CD14-positive monocyte (primary cell): ENCODE results near the gene SLC25A15. TPM values are rescaled to one million over a fixed set of nuclear protein-coding genes. Genes with fewer than 3 reads are reported as not detected.
A peak's percentile ranks its signal among the peaks of the same experiment; 100 is the strongest.

Experiments
- DNase-seq, 3 donors: peaks; one replicate each; pipeline ENCODE4 v3.0.0-alpha.2; 2011 to 2022
- H2AFZ ChIP-seq: 2 replicates; pipeline ENCODE4 v1.6.0; 2012; ENCODE audit warnings: mild to moderate bottlenecking, low read depth, low read length, inconsistent platforms; ENCODE audit not compliant: insufficient read depth, poor library complexity, severe bottlenecking
- H3K27ac ChIP-seq, 2 donors: 1 replicate in 1 of 2; 2 replicates in 1 of 2; pipeline ENCODE4 v1.5.1; 2012 to 2013; ENCODE audit warnings: low read length in 2 of 2, control low read depth in 1 of 2, inconsistent platforms in 1 of 2, low read depth in 1 of 2, mild to moderate bottlenecking in 1 of 2
- H3K27me3 ChIP-seq, 2 donors: one replicate each; pipeline versions ENCODE4 v1.6.0 to v1.6.1; 2011 to 2013; ENCODE audit warnings: low read length in 2 of 2; ENCODE audit not compliant: control insufficient read depth in 2 of 2, insufficient read depth in 2 of 2
- H3K36me3 ChIP-seq, 2 donors: replicated peaks in 1 of 2; 1 replicate in 1 of 2; 2 replicates in 1 of 2; pipeline versions ENCODE4 v1.5.1 to v1.6.1; 2012 to 2013; ENCODE audit warnings: low read length in 2 of 2, control low read depth in 1 of 2, inconsistent platforms in 1 of 2, mild to moderate bottlenecking in 1 of 2; ENCODE audit not compliant: insufficient read depth in 2 of 2, control insufficient read depth in 1 of 2
- H3K4me1 ChIP-seq, 2 donors: 1 replicate in 1 of 2; 2 replicates in 1 of 2; pipeline versions ENCODE4 v1.5.1 to v1.6.1; 2012 to 2013; ENCODE audit warnings: low read length in 2 of 2, control low read depth in 1 of 2, inconsistent platforms in 1 of 2, mild to moderate bottlenecking in 1 of 2, moderate library complexity in 1 of 2; ENCODE audit not compliant: insufficient read depth in 2 of 2, control insufficient read depth in 1 of 2
- H3K4me2 ChIP-seq: replicated peaks from 2 replicates; pipeline ENCODE3; 2012; ENCODE audit warnings: low read length, moderate library complexity, mild to moderate bottlenecking; ENCODE audit not compliant: poor library complexity, severe bottlenecking; ENCODE audit errors: extremely low read depth
- H3K4me3 ChIP-seq, 3 experiments: fragments of 200-600 bp in 1 of 3; sonication (generic) in 1 of 3; replicated peaks in 1 of 3; 1 replicate in 2 of 3; 2 replicates in 1 of 3; pipeline ENCODE4 v1.5.1; 2011 to 2013; ENCODE audit warnings: low read length in 3 of 3, mild to moderate bottlenecking in 3 of 3, control low read depth in 2 of 3, low read depth in 2 of 3, inconsistent platforms in 1 of 3, moderate library complexity in 1 of 3
- H3K79me2 ChIP-seq: 2 replicates; pipeline ENCODE4 v1.6.0; 2012; ENCODE audit warnings: mild to moderate bottlenecking, control low read depth, inconsistent platforms, low read length, moderate library complexity; ENCODE audit not compliant: insufficient read depth
- H3K9ac ChIP-seq: 2 replicates; pipeline ENCODE4 v1.6.0; 2017; ENCODE audit warnings: low read length, mild to moderate bottlenecking; ENCODE audit not compliant: insufficient read depth, poor library complexity, severe bottlenecking
- H3K9me3 ChIP-seq, 2 donors: replicated peaks in 1 of 2; 1 replicate in 1 of 2; 2 replicates in 1 of 2; pipeline versions ENCODE4 v1.5.1 to v1.6.1; 2012 to 2013; ENCODE audit warnings: low read length in 2 of 2, control low read depth in 1 of 2; ENCODE audit not compliant: control insufficient read depth in 1 of 2, insufficient read depth in 1 of 2
- H4K20me1 ChIP-seq: 2 replicates; pipeline ENCODE4 v1.6.0; 2012; ENCODE audit warnings: mild to moderate bottlenecking, low read length, control low read depth, moderate library complexity; ENCODE audit not compliant: insufficient read depth
- H3K27ac Mint-ChIP-seq, 7 donors: one replicate each; pipeline ENCODE4 v1.8.0; 2020; ENCODE audit warnings: mild to moderate bottlenecking in 7 of 7, mixed read lengths in 7 of 7, moderate library complexity in 6 of 7, inconsistent platforms in 2 of 7
- H3K27me3 Mint-ChIP-seq, 3 donors: one replicate each; pipeline ENCODE4 v1.8.0; 2021 to 2022; ENCODE audit warnings: low read depth in 3 of 3, mild to moderate bottlenecking in 3 of 3, mixed read lengths in 3 of 3, moderate library complexity in 3 of 3, inconsistent platforms in 1 of 3
- H3K36me3 Mint-ChIP-seq, 2 donors: one replicate each; pipeline ENCODE4 v1.8.0; 2020; ENCODE audit warnings: mixed read lengths in 2 of 2, inconsistent platforms in 1 of 2, mild to moderate bottlenecking in 1 of 2
- H3K4me1 Mint-ChIP-seq: one replicate; pipeline ENCODE4 v1.8.0; 2020; ENCODE audit warnings: mild to moderate bottlenecking, mixed read lengths
- H3K4me3 Mint-ChIP-seq, 2 donors: one replicate each; pipeline ENCODE4 v1.8.0; 2020; ENCODE audit warnings: mild to moderate bottlenecking in 2 of 2, mixed read lengths in 2 of 2, moderate library complexity in 1 of 2
- H3K9me3 Mint-ChIP-seq, 7 donors: one replicate each; pipeline ENCODE4 v1.8.0; 2020 to 2022; ENCODE audit warnings: mixed read lengths in 7 of 7, mild to moderate bottlenecking in 6 of 7, moderate library complexity in 6 of 7, inconsistent platforms in 2 of 7
- CTCF ChIP-seq: fragments of 200-600 bp; IDR thresholded peaks from one replicate; pipeline ENCODE4 v1.8.0; 2022; ENCODE audit warnings: antibody characterized with exemption, mild to moderate bottlenecking
- WGBS: methylation state at CpG from one replicate; pipeline ENCODE4 v1.1.5; 2013; ENCODE audit warnings: missing lambda C conversion rate; ENCODE audit not compliant: insufficient coverage; 5-methylcytosine and 5-hydroxymethylcytosine counted together
- intact Hi-C, 2 donors: fragments of 100-400 bp; cut with micrococcal nuclease; formaldehyde crosslinking; loops; one replicate each; pipeline versions ENCODE4 v1.15.0 to v1.15.1; 2023
- polyA plus RNA-seq, 3 donors: library from polyadenylated mRNA; depleted of rRNA in 1 of 3; unstranded in 2 of 3; stranded (reverse) in 1 of 3; fragments of 300-500 nt in 2 of 3; fragments of >200 nt in 1 of 3; fragmentation: Illumina TruSeq in 2 of 3; gene quantifications; 1 replicate in 2 of 3; 2 replicates in 1 of 3; pipeline ENCODE4 v1.2.3, GENCODE V29; 2012 to 2021

Gene SLC25A15
- polyA plus RNA-seq, 3 donors: 0.79 to 5.0 (median 1.0) TPM

GRCh38 chr13:40813667-40814454 is 24.4 kb downstream of the SLC25A15 start:
- DNase-seq: peak; percentile 15 to 60 (median 44)
- no peaks in the 10 kb centered on the region for H3K79me2 ChIP-seq
- H3K27me3 Mint-ChIP-seq: no peaks in the 10 kb centered on the region
- TF ChIP-seq CTCF: peak; percentile 86
- peaks cover 13 to 31% of the 10 kb centered on the region in 2 donors for H3K36me3 Mint-ChIP-seq
- 79% methylated on average over 6 of the region's 7 CpGs for WGBS
- H4K20me1 ChIP-seq: no peaks in the 10 kb centered on the region
- H3K36me3 ChIP-seq: peaks cover 0 to 4% of the 10 kb centered on the region in 2 donors
- no peaks in the 10 kb centered on the region for H3K27me3 ChIP-seq
- H3K4me1 Mint-ChIP-seq: peaks cover 19% of the 10 kb centered on the region
- H3K9ac ChIP-seq: no peak overlapping the region
- no peak overlapping the region for H3K4me2 ChIP-seq
- no peak overlapping the region for H2AFZ ChIP-seq
- no peaks in the 10 kb centered on the region for H3K9me3 Mint-ChIP-seq
- peak overlapping the region in 1 of 2 donors; percentile 28 for H3K27ac ChIP-seq
- H3K9me3 ChIP-seq: no peaks in the 10 kb centered on the region
- intact Hi-C loops: loop anchor here in 1 of 2 donors (5.0 kb wide), 1 partner anchor 42 kb away; the partner anchor contains the start of gene MRPS31
- H3K4me3 Mint-ChIP-seq: no peak overlapping the region
- no peak overlapping the region for H3K27ac Mint-ChIP-seq
- no peak overlapping the region for H3K4me3 ChIP-seq
- peaks cover 14% of the 10 kb centered on the region in 2 donors for H3K4me1 ChIP-seq

GRCh38 chr13:40814803-40815202 is 25.4 kb downstream of the SLC25A15 start:
- peaks cover 14% of the 10 kb centered on the region in 2 donors for H3K4me1 ChIP-seq
- H3K9me3 ChIP-seq: no peaks in the 10 kb centered on the region
- H3K79me2 ChIP-seq: no peaks in the 10 kb centered on the region
- H4K20me1 ChIP-seq: no peaks in the 10 kb centered on the region
- H3K27ac ChIP-seq: no peak overlapping the region
- H3K36me3 ChIP-seq: peaks cover 0 to 1% of the 10 kb centered on the region in 2 donors
- no peak for DNase-seq
- H3K4me3 ChIP-seq: no peak overlapping the region
- H2AFZ ChIP-seq: no peak overlapping the region
- Mint-ChIP-seq H3K36me3 (peaks cover 9 to 23% of the 10 kb centered on the region in 2 donors), H3K27me3 (no peaks in the 10 kb centered on the region), H3K27ac (no peak overlapping the region), H3K4me3 (no peak overlapping the region), H3K4me1 (peaks cover 19% of the 10 kb centered on the region), H3K9me3 (no peaks in the 10 kb centered on the region)
- H3K27me3 ChIP-seq: no peaks in the 10 kb centered on the region
- no CpG with 5 or more reads among the region's 2 CpGs for WGBS
- H3K9ac ChIP-seq: no peak overlapping the region
- no peak overlapping the region for H3K4me2 ChIP-seq
- TF ChIP-seq CTCF: no peak
- intact Hi-C loops: loop anchor here in 1 of 2 donors (5.0 kb wide), 1 partner anchor 43 kb away; the partner anchor contains the start of gene MRPS31
